NCI-H2171 (cell line): ENCODE results near the gene NUP98.
"Not testable (repeated sequence)": the region's sequence is repeated elsewhere in the genome, so short reads cannot be mapped to it uniquely, and the experiment has no call there.

Experiments
- DNase-seq: peaks from one replicate; lab custom pipeline; 2025; lab: John Stamatoyannopoulos, UW

The NUP98 gene

GRCh38 chr11:3799143-3799542 lies 1.8 kb upstream of the NUP98 start:
- DNase-seq: no peak

- DNase-seq: no peak
These were observed 489 bp downstream of the NUP98 start for GRCh38 chr11:3796801-3797328.

- DNase-seq: no peak
These were observed 1.0 kb downstream of the NUP98 start for GRCh38 chr11:3796346-3796745.

GRCh38 chr11:3796002-3796311 lies 1.4 kb downstream of the NUP98 start:
- DNase-seq: no peak

GRCh38 chr11:3795131-3796001 lies 2.0 kb downstream of the NUP98 start:
- no peak for DNase-seq

GRCh38 chr11:3794387-3794786 lies 3.0 kb downstream of the NUP98 start:
- DNase-seq: not testable (repeated sequence)

- DNase-seq: no peak
These were observed 10.4 kb downstream of the NUP98 start for GRCh38 chr11:3786781-3787428.

GRCh38 chr11:3783611-3784010 lies 13.7 kb downstream of the NUP98 start:
- DNase-seq: no peak

- no peak for DNase-seq
These were observed 14.4 kb downstream of the NUP98 start for GRCh38 chr11:3782963-3783362.

GRCh38 chr11:3781423-3781822 lies 15.9 kb downstream of the NUP98 start:
- DNase-seq: no peak

- DNase-seq: no peak
These were observed 21.5 kb downstream of the NUP98 start for GRCh38 chr11:3775736-3776406.

- no peak for DNase-seq
These were observed 24.2 kb downstream of the NUP98 start for GRCh38 chr11:3773180-3773579.

- no peak for DNase-seq
These were observed 29.8 kb downstream of the NUP98 start for GRCh38 chr11:3767536-3767935.

- not testable (repeated sequence) for DNase-seq
These were observed 30.5 kb downstream of the NUP98 start for GRCh38 chr11:3766836-3767235.

- no peak for DNase-seq
These were observed 33.1 kb downstream of the NUP98 start for GRCh38 chr11:3764266-3764665.

GRCh38 chr11:3755151-3755550 lies 42.2 kb downstream of the NUP98 start:
- no peak for DNase-seq

GRCh38 chr11:3753110-3753509 lies 44.2 kb downstream of the NUP98 start:
- DNase-seq: no peak

GRCh38 chr11:3747704-3748103 lies 49.6 kb downstream of the NUP98 start:
- no peak for DNase-seq

- DNase-seq: no peak
These were observed 52.2 kb downstream of the NUP98 start for GRCh38 chr11:3745161-3745560.

- no peak for DNase-seq
These were observed 58.6 kb downstream of the NUP98 start for GRCh38 chr11:3738723-3739122.

- DNase-seq: no peak
These were observed 59.1 kb downstream of the NUP98 start for GRCh38 chr11:3738241-3738640.

GRCh38 chr11:3737386-3737933 lies 59.9 kb downstream of the NUP98 start:
- DNase-seq: no peak

GRCh38 chr11:3736816-3737215 lies 60.5 kb downstream of the NUP98 start:
- no peak for DNase-seq
